ENCODE data around the gene TRABD2B.

GRCh38 chr1:47722101-47722500 is 275.1 kb downstream of the TRABD2B start:
- no peak for TF ChIP-seq EZH2phosphoT487 (IDR thresholded peaks at IDR 0.05; ENCODE audit: borderline replicate concordance, low read length)
- no peak for TF ChIP-seq CTCF (IDR thresholded peaks at IDR 0.05; ENCODE audit: low read depth, low read length, poor library complexity, severe bottlenecking)
